Activated T-cell treated with anti-CD3 and anti-CD28 coated beads for 24 hours (primary cell): ENCODE measurements around the gene LHFPL3.

ENCODE experiments used
- DNase-seq: peaks from one replicate; pipeline ENCODE4 v3.0.0-alpha.2; 2020; ENCODE audit warnings: low read depth

The LHFPL3 gene

GRCh38 chr7:104371216-104371979 lies 43.0 kb downstream of the LHFPL3 start:
- DNase-seq: no peak

GRCh38 chr7:104371980-104372357 lies 43.6 kb downstream of the LHFPL3 start:
- DNase-seq: no peak

- no peak for DNase-seq
Measured at GRCh38 chr7:104382616-104383015, 54.2 kb downstream of the LHFPL3 start.

- no peak for DNase-seq
Measured at GRCh38 chr7:104386943-104387342, 58.5 kb downstream of the LHFPL3 start.

GRCh38 chr7:104388222-104388621 lies 59.8 kb downstream of the LHFPL3 start:
- DNase-seq: no peak

GRCh38 chr7:104395162-104395561 lies 66.8 kb downstream of the LHFPL3 start:
- DNase-seq: no peak

GRCh38 chr7:104397442-104397841 lies 69.0 kb downstream of the LHFPL3 start:
- DNase-seq: no peak

- no peak for DNase-seq
Measured at GRCh38 chr7:104408371-104408770, 80.0 kb downstream of the LHFPL3 start.

GRCh38 chr7:104410742-104411141 lies 82.3 kb downstream of the LHFPL3 start:
- no peak for DNase-seq

GRCh38 chr7:104412911-104413310 lies 84.5 kb downstream of the LHFPL3 start:
- no peak for DNase-seq

GRCh38 chr7:104414216-104414615 lies 85.8 kb downstream of the LHFPL3 start:
- DNase-seq: no peak

GRCh38 chr7:104415700-104416099 lies 87.3 kb downstream of the LHFPL3 start:
- no peak for DNase-seq

- no peak for DNase-seq
Measured at GRCh38 chr7:104416866-104417393, 88.5 kb downstream of the LHFPL3 start.

GRCh38 chr7:104431930-104432329 lies 103.5 kb downstream of the LHFPL3 start:
- DNase-seq: no peak

GRCh38 chr7:104434129-104434528 lies 105.7 kb downstream of the LHFPL3 start:
- DNase-seq: no peak

- no peak for DNase-seq
Measured at GRCh38 chr7:104442481-104442880, 114.1 kb downstream of the LHFPL3 start.

- no peak for DNase-seq
Measured at GRCh38 chr7:104444017-104444416, 115.6 kb downstream of the LHFPL3 start.

GRCh38 chr7:104445393-104445792 lies 117.0 kb downstream of the LHFPL3 start:
- no peak for DNase-seq

- no peak for DNase-seq
Measured at GRCh38 chr7:104450861-104451260, 122.5 kb downstream of the LHFPL3 start.

GRCh38 chr7:104453190-104453589 lies 124.8 kb downstream of the LHFPL3 start:
- no peak for DNase-seq

GRCh38 chr7:104458875-104459274 lies 130.5 kb downstream of the LHFPL3 start:
- DNase-seq: no peak

GRCh38 chr7:104469166-104469820 lies 140.9 kb downstream of the LHFPL3 start:
- DNase-seq: no peak

GRCh38 chr7:104480529-104480928 lies 152.1 kb downstream of the LHFPL3 start:
- no peak for DNase-seq
